Neural cell (in vitro differentiated cells): ENCODE measurements around the gene HLF.

ENCODE experiments used
- CTCF ChIP-seq: fragments of 450-650 bp; IDR thresholded peaks from 2 replicates; pipeline ENCODE4 v1.5.1; 2014; ENCODE audit warnings: antibody characterized with exemption, mild to moderate bottlenecking, moderate library complexity; ENCODE audit not compliant: poor library complexity, severe bottlenecking
- EZH2 ChIP-seq: fragments of 200-600, 300-800 bp; shearing (Covaris generic), sonication (generic); IDR thresholded peaks from 2 replicates; pipeline ENCODE4 v1.6.1; 2014; ENCODE audit warnings: antibody characterized with exemption, low read length, borderline replicate concordance, mild to moderate bottlenecking; ENCODE audit not compliant: insufficient read depth, poor library complexity, severe bottlenecking
- POLR2AphosphoS5 ChIP-seq: IDR thresholded peaks from 2 replicates; pipeline ENCODE4 v1.6.1; 2012
- RAD21 ChIP-seq: fragments of 450-650 bp; conservative IDR thresholded peaks from 2 replicates; pipeline ENCODE4 v1.6.1; 2014; ENCODE audit warnings: antibody characterized with exemption, mild to moderate bottlenecking, moderate library complexity
- TAF1 ChIP-seq: IDR thresholded peaks from 2 replicates; pipeline ENCODE4 v1.6.1; 2012; ENCODE audit warnings: low read depth
- TF ChIP-seq, protein P1 (sequence below): IDR thresholded peaks from 2 replicates; pipeline ENCODE4 v1.6.1; 2012; ENCODE audit warnings: borderline replicate concordance

DNA sequence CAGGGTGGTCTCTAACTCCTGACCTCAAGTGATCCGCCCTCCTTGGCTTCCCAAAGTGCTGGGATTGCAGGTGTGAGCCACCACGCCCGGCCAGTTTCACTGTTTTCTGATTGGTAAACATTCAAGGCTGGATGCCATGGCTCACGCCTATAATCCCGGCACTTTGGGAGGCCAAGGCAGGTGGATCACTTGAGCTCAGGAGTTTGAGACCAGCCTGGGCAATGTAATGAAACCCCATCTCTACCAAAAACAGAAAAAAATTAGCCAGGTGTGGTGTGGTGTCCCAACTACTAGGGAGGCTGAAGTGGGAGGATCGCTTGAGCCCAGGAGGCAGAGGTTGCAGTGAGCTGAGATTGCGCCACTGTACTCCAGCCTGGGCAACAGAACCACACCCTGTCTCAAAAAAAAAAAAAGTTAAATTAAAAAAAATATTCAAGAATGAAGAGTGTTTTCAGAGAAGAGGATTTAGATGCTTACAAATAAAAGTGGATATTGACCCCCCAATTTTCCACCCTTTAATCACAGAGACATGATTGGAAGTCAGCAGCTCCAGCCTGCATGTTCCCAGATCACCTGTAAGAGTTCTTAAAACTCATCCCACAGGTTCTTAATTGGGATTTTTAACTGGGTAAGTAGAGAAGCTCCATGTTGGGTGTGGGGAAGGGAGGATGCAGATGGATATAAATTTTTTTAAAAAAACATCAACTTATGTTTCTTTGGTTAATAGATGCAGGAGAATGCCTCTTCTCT is 23.8 kb downstream of the HLF start:
- TF ChIP-seq CTCF = no peak
- TF ChIP-seq RAD21 = no peak
- TF ChIP-seq EZH2 = no peak
- TF ChIP-seq, protein P1, sequence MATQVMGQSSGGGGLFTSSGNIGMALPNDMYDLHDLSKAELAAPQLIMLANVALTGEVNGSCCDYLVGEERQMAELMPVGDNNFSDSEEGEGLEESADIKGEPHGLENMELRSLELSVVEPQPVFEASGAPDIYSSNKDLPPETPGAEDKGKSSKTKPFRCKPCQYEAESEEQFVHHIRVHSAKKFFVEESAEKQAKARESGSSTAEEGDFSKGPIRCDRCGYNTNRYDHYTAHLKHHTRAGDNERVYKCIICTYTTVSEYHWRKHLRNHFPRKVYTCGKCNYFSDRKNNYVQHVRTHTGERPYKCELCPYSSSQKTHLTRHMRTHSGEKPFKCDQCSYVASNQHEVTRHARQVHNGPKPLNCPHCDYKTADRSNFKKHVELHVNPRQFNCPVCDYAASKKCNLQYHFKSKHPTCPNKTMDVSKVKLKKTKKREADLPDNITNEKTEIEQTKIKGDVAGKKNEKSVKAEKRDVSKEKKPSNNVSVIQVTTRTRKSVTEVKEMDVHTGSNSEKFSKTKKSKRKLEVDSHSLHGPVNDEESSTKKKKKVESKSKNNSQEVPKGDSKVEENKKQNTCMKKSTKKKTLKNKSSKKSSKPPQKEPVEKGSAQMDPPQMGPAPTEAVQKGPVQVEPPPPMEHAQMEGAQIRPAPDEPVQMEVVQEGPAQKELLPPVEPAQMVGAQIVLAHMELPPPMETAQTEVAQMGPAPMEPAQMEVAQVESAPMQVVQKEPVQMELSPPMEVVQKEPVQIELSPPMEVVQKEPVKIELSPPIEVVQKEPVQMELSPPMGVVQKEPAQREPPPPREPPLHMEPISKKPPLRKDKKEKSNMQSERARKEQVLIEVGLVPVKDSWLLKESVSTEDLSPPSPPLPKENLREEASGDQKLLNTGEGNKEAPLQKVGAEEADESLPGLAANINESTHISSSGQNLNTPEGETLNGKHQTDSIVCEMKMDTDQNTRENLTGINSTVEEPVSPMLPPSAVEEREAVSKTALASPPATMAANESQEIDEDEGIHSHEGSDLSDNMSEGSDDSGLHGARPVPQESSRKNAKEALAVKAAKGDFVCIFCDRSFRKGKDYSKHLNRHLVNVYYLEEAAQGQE = no peak
- TF ChIP-seq TAF1 = no peak
- TF ChIP-seq POLR2AphosphoS5 = no peak
